ENCODE data around the gene TFAP2B.

GRCh38 chr6:50842446-50842845, 23.8 kb downstream of the TFAP2B start:
- TF ChIP-seq, protein P1, sequence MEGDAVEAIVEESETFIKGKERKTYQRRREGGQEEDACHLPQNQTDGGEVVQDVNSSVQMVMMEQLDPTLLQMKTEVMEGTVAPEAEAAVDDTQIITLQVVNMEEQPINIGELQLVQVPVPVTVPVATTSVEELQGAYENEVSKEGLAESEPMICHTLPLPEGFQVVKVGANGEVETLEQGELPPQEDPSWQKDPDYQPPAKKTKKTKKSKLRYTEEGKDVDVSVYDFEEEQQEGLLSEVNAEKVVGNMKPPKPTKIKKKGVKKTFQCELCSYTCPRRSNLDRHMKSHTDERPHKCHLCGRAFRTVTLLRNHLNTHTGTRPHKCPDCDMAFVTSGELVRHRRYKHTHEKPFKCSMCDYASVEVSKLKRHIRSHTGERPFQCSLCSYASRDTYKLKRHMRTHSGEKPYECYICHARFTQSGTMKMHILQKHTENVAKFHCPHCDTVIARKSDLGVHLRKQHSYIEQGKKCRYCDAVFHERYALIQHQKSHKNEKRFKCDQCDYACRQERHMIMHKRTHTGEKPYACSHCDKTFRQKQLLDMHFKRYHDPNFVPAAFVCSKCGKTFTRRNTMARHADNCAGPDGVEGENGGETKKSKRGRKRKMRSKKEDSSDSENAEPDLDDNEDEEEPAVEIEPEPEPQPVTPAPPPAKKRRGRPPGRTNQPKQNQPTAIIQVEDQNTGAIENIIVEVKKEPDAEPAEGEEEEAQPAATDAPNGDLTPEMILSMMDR (IDR thresholded peaks at IDR 0.05; ENCODE audit: low read length): no peak
- TF ChIP-seq EZH2 (IDR thresholded peaks at IDR 0.05; ENCODE audit: borderline replicate concordance, low read length): no peak

Measured in OCI-LY1 (cell line).